IMR-90 (cell line): Measurements from ENCODE around the gene BRD4. TPM values are rescaled to one million over a fixed set of nuclear protein-coding genes. Genes with fewer than 3 reads are reported as not detected.

Source experiments
- ATAC-seq: fragments of 200-7000 bp; cut with Tn5 transposase; 2 replicates; pipeline ENCODE4 v1.9.1; 2020; ENCODE audit warnings: low read depth, mild to moderate bottlenecking, moderate library complexity
- BruUV-seq: library from RNA; stranded (reverse); fragments of 400-500 nt; replicated peaks from 2 replicates; lab custom pipeline; 2021; lab: Mats Ljungman, UMichigan
- CTCF ChIA-PET: fragments of 300-600 bp; formaldehyde crosslinking; extraction: SDS; loops from one replicate; lab custom pipeline; 2021; ENCODE audit warnings: antibody characterized with exemption; lab: Yijun Ruan, JAX
- POLR2A ChIA-PET: fragments of 300-600 bp; sonication (Branson Sonifier 250); formaldehyde crosslinking; loops from one replicate; lab custom pipeline; 2022; ENCODE audit warnings: antibody characterized with exemption; ENCODE audit not compliant: unreplicated experiment; lab: Charles Lee
- DNase-seq: peaks from one replicate; pipeline ENCODE4 v3.0.0; 2013
- H2AFZ ChIP-seq: replicated peaks from 2 replicates; pipeline ENCODE3; 2013; ENCODE audit warnings: low read length, mild to moderate bottlenecking; ENCODE audit not compliant: poor library complexity
- H2AK5ac ChIP-seq: 2 replicates; pipeline ENCODE4 v1.6.1; 2013; ENCODE audit warnings: low read depth, low read length, inconsistent platforms
- H2AK9ac ChIP-seq: replicated peaks from 2 replicates; pipeline ENCODE3; 2013; ENCODE audit warnings: mild to moderate bottlenecking, low read depth, low read length, moderate library complexity; ENCODE audit not compliant: poor library complexity
- H2BK120ac ChIP-seq: 2 replicates; pipeline ENCODE4 v1.6.1; 2013; ENCODE audit warnings: low read depth, low read length, inconsistent platforms
- H2BK15ac ChIP-seq: 3 replicates; pipeline ENCODE4 v1.6.1; 2013; ENCODE audit warnings: low read depth, low read length, inconsistent platforms
- H2BK20ac ChIP-seq: 2 replicates; pipeline ENCODE4 v1.6.1; 2013; ENCODE audit warnings: low read depth, mild to moderate bottlenecking, inconsistent platforms, low read length, moderate library complexity
- H2BK5ac ChIP-seq: 2 replicates; pipeline ENCODE4 v1.6.1; 2013; ENCODE audit warnings: mild to moderate bottlenecking, low read depth, low read length, inconsistent platforms; ENCODE audit not compliant: poor library complexity, severe bottlenecking
- H3K14ac ChIP-seq: replicated peaks from 2 replicates; pipeline ENCODE4 v1.6.1; 2013; ENCODE audit warnings: low read depth, low read length, inconsistent platforms
- H3K18ac ChIP-seq: 2 replicates; pipeline ENCODE4 v1.6.1; 2013; ENCODE audit warnings: low read depth, low read length, control low read depth
- H3K23ac ChIP-seq: 2 replicates; pipeline ENCODE4 v1.6.1; 2013; ENCODE audit warnings: low read depth, low read length, inconsistent platforms
- H3K27ac ChIP-seq: 2 replicates; pipeline ENCODE4 v1.5.1; 2013; ENCODE audit warnings: mild to moderate bottlenecking, control low read depth, low read length; ENCODE audit not compliant: insufficient read depth
- H3K27me3 ChIP-seq: 2 replicates; pipeline ENCODE4 v1.6.1; 2013; ENCODE audit warnings: low read length; ENCODE audit not compliant: control insufficient read depth, insufficient read depth
- H3K36me3 ChIP-seq: 2 replicates; pipeline ENCODE4 v1.6.1; 2013; ENCODE audit warnings: low read length, mixed read lengths; ENCODE audit not compliant: control insufficient read depth, insufficient read depth
- H3K4ac ChIP-seq: 2 replicates; pipeline ENCODE4 v1.6.1; 2013; ENCODE audit warnings: low read depth, low read length, inconsistent platforms
- H3K4me1 ChIP-seq: 2 replicates; pipeline ENCODE4 v1.6.1; 2013; ENCODE audit warnings: low read length, mixed read lengths; ENCODE audit not compliant: control insufficient read depth, insufficient read depth
- H3K4me2 ChIP-seq: 2 replicates; pipeline ENCODE4 v1.6.1; 2013; ENCODE audit warnings: low read depth, mild to moderate bottlenecking, control low read depth, low read length, moderate library complexity
- H3K4me3 ChIP-seq: 2 replicates; pipeline ENCODE4 v1.5.1; 2013; ENCODE audit warnings: low read depth, mild to moderate bottlenecking, control low read depth, low read length, moderate library complexity; ENCODE audit not compliant: insufficient read depth
- H3K56ac ChIP-seq: 2 replicates; pipeline ENCODE4 v1.6.1; 2013; ENCODE audit warnings: low read length, inconsistent platforms; ENCODE audit not compliant: insufficient read depth; ENCODE audit errors: extremely low read depth
- H3K79me1 ChIP-seq, 2 experiments: 2 replicates each; pipeline ENCODE4 v1.6.1; 2013; ENCODE audit warnings: low read length in 2 of 2, inconsistent platforms in 1 of 2, low read depth in 1 of 2
- H3K9ac ChIP-seq: 2 replicates; pipeline ENCODE4 v1.6.1; 2013; ENCODE audit warnings: low read depth, low read length, control low read depth
- H3K9me1 ChIP-seq: 2 replicates; pipeline ENCODE4 v1.6.1; 2013; ENCODE audit warnings: low read length, inconsistent platforms; ENCODE audit not compliant: insufficient read depth
- H3K9me3 ChIP-seq: 2 replicates; pipeline ENCODE4 v1.6.1; 2013; ENCODE audit warnings: low read length; ENCODE audit not compliant: control insufficient read depth, insufficient read depth
- H4K20me1 ChIP-seq: 2 replicates; pipeline ENCODE4 v1.6.1; 2013; ENCODE audit warnings: low read length, inconsistent platforms; ENCODE audit not compliant: insufficient read depth
- H4K5ac ChIP-seq: 2 replicates; pipeline ENCODE4 v1.6.1; 2013; ENCODE audit warnings: mild to moderate bottlenecking, low read depth, low read length, control low read depth
- H4K8ac ChIP-seq, 2 experiments: 2 replicates each; pipeline ENCODE4 v1.6.1; 2013; ENCODE audit warnings: low read depth in 2 of 2, low read length in 2 of 2, control low read depth in 1 of 2, inconsistent platforms in 1 of 2
- H4K91ac ChIP-seq: 2 replicates; pipeline ENCODE4 v1.6.1; 2013; ENCODE audit warnings: low read depth, low read length, inconsistent platforms; ENCODE audit not compliant: insufficient read depth
- CEBPB ChIP-seq: IDR thresholded peaks from 2 replicates; pipeline ENCODE4 v1.6.1; 2012; ENCODE audit warnings: low read depth, low read length, improper control_type of control experiment
- CHD1 ChIP-seq: IDR thresholded peaks from 2 replicates; pipeline ENCODE4 v1.6.1; 2012; ENCODE audit warnings: low read depth, low read length, improper control_type of control experiment
- FOS ChIP-seq: fragments of 150-350 bp; IDR thresholded peaks from 2 replicates; pipeline ENCODE4 v1.6.1; 2016; ENCODE audit warnings: low read depth, low read length
- MAFK ChIP-seq: IDR thresholded peaks from 2 replicates; pipeline ENCODE4 v1.6.1; 2012; ENCODE audit warnings: low read depth, low read length, improper control_type of control experiment
- RAD21 ChIP-seq: IDR thresholded peaks from 2 replicates; pipeline ENCODE4 v1.6.1; 2012; ENCODE audit warnings: low read length, improper control_type of control experiment
- RCOR1 ChIP-seq: IDR thresholded peaks from 2 replicates; pipeline ENCODE4 v1.6.1; 2012; ENCODE audit warnings: mild to moderate bottlenecking, low read length, improper control_type of control experiment; ENCODE audit not compliant: insufficient replicate concordance
- RFX5 ChIP-seq: IDR thresholded peaks from 2 replicates; pipeline ENCODE4 v1.8.0; 2012; ENCODE audit warnings: low read depth, mild to moderate bottlenecking, low read length, moderate library complexity
- SMC3 ChIP-seq: fragments of 150-350 bp; IDR thresholded peaks from 2 replicates; pipeline ENCODE4 v1.6.1; 2016; ENCODE audit warnings: low read depth, mild to moderate bottlenecking, antibody characterized with exemption, low read length, moderate library complexity
- WGBS, 2 experiments: methylation state at CpG; one replicate each; pipeline versions ENCODE4 v1.1.5 to v1.1.7; 2013; ENCODE audit warnings: missing lambda C conversion rate in 2 of 2; ENCODE audit not compliant: insufficient read length in 1 of 2; ENCODE audit errors: extremely low coverage in 2 of 2; 5-methylcytosine and 5-hydroxymethylcytosine counted together
- dilution Hi-C: fragments of 300-500 bp; cut with HindIII; formaldehyde crosslinking; loops from one replicate; pipeline ENCODE4 v1.14.3; 2018; ENCODE audit warnings: low sequenced_read_pairs; ENCODE audit not compliant: unreplicated experiment
- in situ Hi-C: fragments of 300-500 bp; cut with MboI; formaldehyde crosslinking; loops from 3 replicates; pipeline ENCODE4 v1.14.3; 2019; ENCODE audit warnings: low sequenced_read_pairs, inconsistent platforms, mixed read lengths
- intact Hi-C: fragments of 100-400 bp; cut with micrococcal nuclease; formaldehyde crosslinking; loops from 2 replicates; pipeline ENCODE4 v1.10.0; 2022
- polyA plus RNA-seq, 3 experiments: library from polyadenylated mRNA; depleted of rRNA; stranded (reverse); fragments of >200 nt; gene quantifications; 2 replicates each; pipeline ENCODE4 v1.2.3, GENCODE V29; 2012; ENCODE audit warnings: low replicate concordance in 1 of 3
- total RNA-seq: library from RNA; depleted of rRNA; stranded (reverse); fragments of >200 nt; gene quantifications from 2 replicates; pipeline ENCODE4 v1.2.3, GENCODE V29; 2012
- TF ChIP-seq, protein P1 (sequence below): fragments of 150-350 bp; IDR thresholded peaks from 2 replicates; pipeline ENCODE4 v1.6.1; 2016; ENCODE audit warnings: low read depth, mild to moderate bottlenecking, low read length, moderate library complexity, borderline replicate concordance
- TF ChIP-seq, protein P2 (sequence below): conservative IDR thresholded peaks from 2 replicates; pipeline ENCODE4 v1.5.1; 2012; ENCODE audit warnings: mild to moderate bottlenecking, low read depth, low read length, improper control_type of control experiment

Gene BRD4
- total and polyA plus RNA-seq, 2 of the 4 experiments (the other 2 are of a cell fraction) = 7.0 to 21.1 TPM

DNA sequence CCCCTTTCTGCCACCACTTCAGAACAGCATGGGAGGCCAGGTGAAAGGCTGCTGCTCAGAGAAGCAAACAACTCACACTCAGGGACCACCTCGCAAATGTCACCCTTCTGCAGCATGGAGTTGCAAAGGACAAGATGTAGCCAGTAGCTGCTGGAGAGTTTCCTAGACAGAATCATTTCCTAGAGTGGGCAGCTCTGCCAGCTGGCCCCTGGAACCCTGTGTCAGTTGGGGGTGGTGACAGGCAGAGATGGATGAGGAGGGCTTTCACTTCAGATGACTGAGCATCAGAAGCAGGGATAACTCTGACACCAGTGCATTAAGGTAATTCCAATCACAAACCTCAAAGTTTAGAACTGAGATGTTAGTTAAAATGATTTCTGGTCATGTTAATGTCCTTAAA is 65.7 kb downstream of the BRD4 start:
- Histone ChIP-seq H4K20me1 (peaks cover 99% of the 10 kb centered on the region), H2BK5ac (no peak overlapping the region), H3K9me3 (no peaks in the 10 kb centered on the region), H3K56ac (no peak overlapping the region), H2AK5ac (peak overlapping the region; percentile 51; the same call in 1 of the 2 replicates), H2AFZ (no peak overlapping the region), H2BK120ac (no peak overlapping the region), H3K36me3 (peaks cover 73% of the 10 kb centered on the region), H3K4ac (peak overlapping the region; percentile 38; the same call in 1 of the 2 replicates), H3K27me3 (no peaks in the 10 kb centered on the region), H2AK9ac (peak overlapping the region; percentile 79), H3K23ac (no peak overlapping the region; the same call in 1 of the 2 replicates), H4K5ac (no peak overlapping the region), H3K14ac (peak overlapping the region; percentile 32; the same call in 1 of the 2 replicates), H3K27ac (no peak overlapping the region; the same call in 1 of the 2 replicates), H2BK20ac (no peak overlapping the region), H3K4me3 (no peak overlapping the region), H3K4me1 (peaks cover 31% of the 10 kb centered on the region), H3K18ac (no peak overlapping the region), H4K8ac (no peak overlapping the region), H3K9me1 (peaks cover 51% of the 10 kb centered on the region), H3K9ac (no peak overlapping the region), H3K79me1 (peaks cover 28 to 96% of the 10 kb centered on the region in 2 experiments), H3K4me2 (no peak overlapping the region), H4K91ac (no peak overlapping the region), H2BK15ac (no peak overlapping the region)
- ATAC-seq (no peak), DNase-seq (no peak)
- dilution Hi-C loops (no loop called here), intact Hi-C loops (loop anchor here (2.0 kb wide), 1 partner anchor 14 kb away; no protein-coding TSS in a partner anchor), in situ Hi-C loops (no loop called here)
- no TSS peak for BruUV-seq
- no peak for TF ChIP-seq RCOR1
- TF ChIP-seq FOS = no peak
- TF ChIP-seq, protein P1, sequence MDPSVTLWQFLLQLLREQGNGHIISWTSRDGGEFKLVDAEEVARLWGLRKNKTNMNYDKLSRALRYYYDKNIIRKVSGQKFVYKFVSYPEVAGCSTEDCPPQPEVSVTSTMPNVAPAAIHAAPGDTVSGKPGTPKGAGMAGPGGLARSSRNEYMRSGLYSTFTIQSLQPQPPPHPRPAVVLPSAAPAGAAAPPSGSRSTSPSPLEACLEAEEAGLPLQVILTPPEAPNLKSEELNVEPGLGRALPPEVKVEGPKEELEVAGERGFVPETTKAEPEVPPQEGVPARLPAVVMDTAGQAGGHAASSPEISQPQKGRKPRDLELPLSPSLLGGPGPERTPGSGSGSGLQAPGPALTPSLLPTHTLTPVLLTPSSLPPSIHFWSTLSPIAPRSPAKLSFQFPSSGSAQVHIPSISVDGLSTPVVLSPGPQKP = no peak
- no peak for TF ChIP-seq RFX5
- TF ChIP-seq RAD21 = no peak
- TF ChIP-seq SMC3 = no peak
- TF ChIP-seq, protein P2, sequence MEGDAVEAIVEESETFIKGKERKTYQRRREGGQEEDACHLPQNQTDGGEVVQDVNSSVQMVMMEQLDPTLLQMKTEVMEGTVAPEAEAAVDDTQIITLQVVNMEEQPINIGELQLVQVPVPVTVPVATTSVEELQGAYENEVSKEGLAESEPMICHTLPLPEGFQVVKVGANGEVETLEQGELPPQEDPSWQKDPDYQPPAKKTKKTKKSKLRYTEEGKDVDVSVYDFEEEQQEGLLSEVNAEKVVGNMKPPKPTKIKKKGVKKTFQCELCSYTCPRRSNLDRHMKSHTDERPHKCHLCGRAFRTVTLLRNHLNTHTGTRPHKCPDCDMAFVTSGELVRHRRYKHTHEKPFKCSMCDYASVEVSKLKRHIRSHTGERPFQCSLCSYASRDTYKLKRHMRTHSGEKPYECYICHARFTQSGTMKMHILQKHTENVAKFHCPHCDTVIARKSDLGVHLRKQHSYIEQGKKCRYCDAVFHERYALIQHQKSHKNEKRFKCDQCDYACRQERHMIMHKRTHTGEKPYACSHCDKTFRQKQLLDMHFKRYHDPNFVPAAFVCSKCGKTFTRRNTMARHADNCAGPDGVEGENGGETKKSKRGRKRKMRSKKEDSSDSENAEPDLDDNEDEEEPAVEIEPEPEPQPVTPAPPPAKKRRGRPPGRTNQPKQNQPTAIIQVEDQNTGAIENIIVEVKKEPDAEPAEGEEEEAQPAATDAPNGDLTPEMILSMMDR = no peak
- TF ChIP-seq CEBPB = no peak
- TF ChIP-seq MAFK = no peak
- no peak for TF ChIP-seq CHD1
- CTCF ChIA-PET = no interaction called here
- POLR2A ChIA-PET = no interaction called here
- no CpG with 5 or more reads among the region's 1 CpG for WGBS, 2 experiments
